GM23338 (cell line): ENCODE measurements around the gene SLC22A3. TPM values are rescaled to one million over a fixed set of nuclear protein-coding genes. Genes with fewer than 3 reads are reported as not detected.

Experiments
- ATAC-seq: fragments of 200-7000 bp; cut with Tn5 transposase; 3 replicates; pipeline ENCODE4 v1.9.1; 2020
- DNase-seq: peaks from one replicate; pipeline ENCODE4 v3.0.0-alpha.2; 2015; ENCODE audit warnings: low spot score
- H2AFZ ChIP-seq: fragments of 200-600 bp; sonication (generic); 2 replicates; pipeline ENCODE4 v1.8.0; 2016; ENCODE audit warnings: antibody characterized with exemption, mild to moderate bottlenecking, moderate library complexity
- H3F3A ChIP-seq: fragments of 200-600 bp; sonication (generic); replicated peaks from 2 replicates; pipeline ENCODE4 v1.8.0; 2017; ENCODE audit warnings: antibody characterized with exemption, mixed run types, low read depth
- H3K27ac ChIP-seq: fragments of 200-600 bp; sonication (generic); 2 replicates; pipeline ENCODE4 v1.6.1; 2016; ENCODE audit warnings: low read depth
- H3K27me3 ChIP-seq: fragments of 200-600 bp; sonication (generic); 2 replicates; pipeline ENCODE4 v1.8.0; 2016; ENCODE audit warnings: mild to moderate bottlenecking, mixed run types, moderate library complexity; ENCODE audit not compliant: insufficient read depth
- H3K36me3 ChIP-seq: fragments of 200-600 bp; sonication (generic); 2 replicates; pipeline ENCODE4 v1.8.0; 2016; ENCODE audit warnings: mild to moderate bottlenecking; ENCODE audit not compliant: insufficient read depth
- H3K4me1 ChIP-seq: fragments of 200-600 bp; sonication (generic); 2 replicates; pipeline ENCODE4 v1.8.0; 2016; ENCODE audit warnings: mild to moderate bottlenecking, moderate library complexity; ENCODE audit not compliant: insufficient read depth
- H3K4me2 ChIP-seq: fragments of 200-600 bp; sonication (generic); 2 replicates; pipeline ENCODE4 v1.7.1; 2017; ENCODE audit warnings: mixed run types
- H3K4me3 ChIP-seq: fragments of 200-600 bp; sonication (generic); 2 replicates; pipeline ENCODE4 v1.6.1; 2016; ENCODE audit warnings: mixed run types
- H3K79me2 ChIP-seq: fragments of 200-600 bp; sonication (generic); replicated peaks from 2 replicates; pipeline ENCODE4 v1.8.0; 2017; ENCODE audit warnings: mild to moderate bottlenecking; ENCODE audit not compliant: insufficient read depth
- H3K9me2 ChIP-seq: fragments of 200-600 bp; sonication (generic); 2 replicates; pipeline ENCODE4 v1.8.0; 2017; ENCODE audit not compliant: insufficient read depth
- H4K20me1 ChIP-seq: fragments of 200-600 bp; sonication (generic); replicated peaks from 2 replicates; pipeline ENCODE4 v1.8.0; 2017; ENCODE audit warnings: mild to moderate bottlenecking; ENCODE audit not compliant: insufficient read depth
- H3K27ac Mint-ChIP-seq: 2 replicates; pipeline ENCODE4 v1.8.0; 2020; ENCODE audit warnings: inconsistent platforms, mild to moderate bottlenecking, moderate library complexity, mixed read lengths
- H3K27me3 Mint-ChIP-seq: 3 replicates; pipeline ENCODE4 v1.8.0; 2022; ENCODE audit warnings: low read depth, mild to moderate bottlenecking, moderate library complexity, mixed read lengths, inconsistent platforms; ENCODE audit not compliant: insufficient read depth, poor library complexity
- H3K36me3 Mint-ChIP-seq: 3 replicates; pipeline ENCODE4 v1.8.0; 2021; ENCODE audit warnings: low read depth, mild to moderate bottlenecking, inconsistent platforms, moderate library complexity, mixed read lengths
- H3K4me1 Mint-ChIP-seq: 3 replicates; pipeline ENCODE4 v1.8.0; 2020; ENCODE audit warnings: mild to moderate bottlenecking, inconsistent platforms, mixed read lengths
- H3K4me3 Mint-ChIP-seq: 3 replicates; pipeline ENCODE4 v1.8.0; 2021; ENCODE audit warnings: moderate library complexity, mild to moderate bottlenecking, inconsistent platforms, mixed read lengths
- H3K9me3 Mint-ChIP-seq: 3 replicates; pipeline ENCODE4 v1.8.0; 2020; ENCODE audit warnings: moderate library complexity, mild to moderate bottlenecking, inconsistent platforms, mixed read lengths
- CREB1 ChIP-seq: fragments of 250-450 bp; sonication (Bioruptor Pico); IDR thresholded peaks from 2 replicates; pipeline ENCODE4 v1.5.0; 2020; ENCODE audit warnings: low read depth, mild to moderate bottlenecking, moderate library complexity
- CTCF ChIP-seq, 2 experiments: fragments of 200-600 bp in 1 of 2; sonication (generic) in 1 of 2; conservative IDR thresholded peaks; 2 replicates each; pipeline versions ENCODE4 v1.5.1 to v1.6.1; 2016 to 2017; ENCODE audit warnings: antibody characterized with exemption in 2 of 2, low read depth in 2 of 2, mild to moderate bottlenecking in 2 of 2, moderate library complexity in 1 of 2
- ETS1 ChIP-seq: IDR thresholded peaks from 2 replicates; pipeline ENCODE4 v1.6.1; 2016; ENCODE audit warnings: antibody characterized with exemption
- EZH2 ChIP-seq: fragments of 200-600 bp; sonication (generic); IDR thresholded peaks from one replicate; pipeline ENCODE4 v1.8.0; 2017; ENCODE audit warnings: antibody characterized with exemption, mild to moderate bottlenecking, low read depth; ENCODE audit not compliant: unreplicated experiment
- NANOG ChIP-seq: IDR thresholded peaks from 2 replicates; pipeline ENCODE4 v1.6.1; 2016; ENCODE audit warnings: antibody characterized with exemption, borderline replicate concordance
- POLR2AphosphoS5 ChIP-seq: IDR thresholded peaks from 2 replicates; pipeline ENCODE4 v1.6.1; 2016; ENCODE audit warnings: antibody characterized with exemption, low read depth
- REST ChIP-seq: IDR thresholded peaks from one replicate; pipeline ENCODE4 v1.6.1; 2018; ENCODE audit warnings: antibody characterized with exemption; ENCODE audit not compliant: unreplicated experiment
- STAT1 ChIP-seq: IDR thresholded peaks from one replicate; pipeline ENCODE4 v1.6.1; 2016; ENCODE audit warnings: antibody characterized with exemption; ENCODE audit not compliant: unreplicated experiment
- ZNF114 ChIP-seq: fragments of 250-450 bp; sonication (Bioruptor Pico); IDR thresholded peaks from 2 replicates; pipeline ENCODE4 v1.5.0; 2020; ENCODE audit warnings: mild to moderate bottlenecking, moderate library complexity
- ZNF331 ChIP-seq: fragments of 250-450 bp; sonication (Bioruptor Pico); IDR thresholded peaks from 2 replicates; pipeline ENCODE4 v1.5.0; 2020; ENCODE audit warnings: low read depth, mild to moderate bottlenecking, moderate library complexity
- polyA plus RNA-seq: library from polyadenylated mRNA; unstranded; fragments of >200 nt; fragmentation: Nextera tagmentation; extraction: Ambion mirVana; gene quantifications from 2 replicates; pipeline ENCODE4 v1.2.1, GENCODE V29; 2016
- total RNA-seq: library from RNA; depleted of rRNA; stranded (reverse); fragments of >200 nt; shearing (Covaris generic); gene quantifications from 2 replicates; pipeline ENCODE4 v1.2.3, GENCODE V29; 2014

The SLC22A3 gene
- total and polyA plus RNA-seq, 2 experiments from 2014 or later: 0.78 to 3.2 TPM

DNA sequence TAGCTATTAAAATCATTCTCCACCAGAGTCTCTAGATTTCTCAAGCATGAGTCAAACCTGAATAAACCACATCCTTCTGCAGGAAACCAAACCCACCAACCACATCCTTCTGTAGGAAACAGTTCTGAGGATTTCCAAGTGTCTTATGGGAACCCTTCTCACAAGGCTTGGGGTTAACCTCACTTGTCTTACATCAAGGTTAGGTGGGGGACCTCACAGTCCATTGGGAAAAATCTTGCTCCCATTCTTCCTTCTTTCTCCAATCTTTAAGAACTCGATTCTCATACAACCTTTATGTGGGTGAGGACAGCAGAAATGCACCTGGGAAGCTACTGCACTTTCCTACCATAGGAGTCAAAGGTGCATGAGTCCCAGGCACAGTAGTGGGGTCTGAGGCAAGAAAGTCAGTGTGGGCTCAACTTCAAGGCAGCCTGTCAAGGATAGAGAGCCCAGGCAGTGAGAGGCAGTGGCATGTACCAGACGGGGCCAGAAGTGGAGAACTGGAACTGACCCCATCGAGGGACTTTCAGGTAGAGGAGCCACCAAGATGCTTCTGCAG is 114.5 kb downstream of the SLC22A3 start (continued):
- TF ChIP-seq ETS1: no peak
- TF ChIP-seq ZNF331 (CRISPR knock-in tag): no peak
- TF ChIP-seq REST: no peak
- TF ChIP-seq EZH2: no peak
- TF ChIP-seq POLR2AphosphoS5: no peak
- no peak for TF ChIP-seq NANOG
- TF ChIP-seq CTCF (conservative IDR thresholded peaks at IDR 0.05; ENCODE audit: low read depth in 2 of 2): no peak
- no peak for TF ChIP-seq STAT1
- no peak for TF ChIP-seq ZNF114 (CRISPR knock-in tag)

DNA sequence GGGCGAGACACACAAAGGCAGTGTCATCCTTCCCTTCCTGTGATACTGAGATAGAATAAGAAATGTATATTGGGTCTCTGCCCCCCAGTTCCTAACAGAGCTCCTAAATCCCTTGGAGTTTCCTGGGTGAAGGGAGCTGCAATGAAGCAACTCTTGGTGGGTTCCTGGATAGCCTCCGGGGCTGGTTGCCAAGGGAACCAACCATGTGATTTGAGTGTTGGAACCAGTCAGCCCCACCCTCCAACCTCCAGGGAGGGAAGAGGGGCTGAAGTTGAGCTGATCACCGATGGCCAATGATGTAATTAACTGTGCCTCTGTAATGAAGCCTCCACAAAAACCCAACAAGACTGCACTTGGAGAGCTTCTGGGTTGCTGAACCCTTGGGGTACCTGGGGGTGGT is 116.6 kb downstream of the SLC22A3 start:
- no peak for DNase-seq
- Mint-ChIP-seq H3K27ac (no peak overlapping the region), H3K36me3 (peaks cover 6% of the 10 kb centered on the region; the same call in 2 of the 3 replicates), H3K4me1 (no peaks in the 10 kb centered on the region), H3K9me3 (peaks cover 5% of the 10 kb centered on the region; the same call in 2 of the 3 replicates), H3K4me3 (no peak overlapping the region), H3K27me3 (peaks cover 7% of the 10 kb centered on the region)
- no peak overlapping the region for H3K27ac ChIP-seq
- no peak overlapping the region for H3K4me3 ChIP-seq
- no peak overlapping the region for H2AFZ ChIP-seq
- TF ChIP-seq CREB1 (CRISPR knock-in tag) (no peak), ETS1 (no peak), REST (no peak), STAT1 (no peak), POLR2AphosphoS5 (no peak)
- H3K9me2 ChIP-seq: 0 out of 2 replicates have a peak, but pooled peaks cover 2% of the 10 kb centered on the region
- no peaks in the 10 kb centered on the region for H3F3A ChIP-seq
- H3K36me3 ChIP-seq: no peaks in the 10 kb centered on the region
- no peaks in the 10 kb centered on the region for H4K20me1 ChIP-seq
- no peaks in the 10 kb centered on the region for H3K27me3 ChIP-seq
- no peaks in the 10 kb centered on the region for H3K4me1 ChIP-seq
- no peak overlapping the region for H3K4me2 ChIP-seq
- ATAC-seq: no peak
- H3K79me2 ChIP-seq: no peaks in the 10 kb centered on the region
